ENCODE results near the gene PAK3. TPM values are rescaled to one million over a fixed set of nuclear protein-coding genes. Genes with fewer than 3 reads are reported as not detected.

PAK3 gene
- total RNA-seq, 1 experiment from 2014 or later: 7.5 TPM

DNA sequence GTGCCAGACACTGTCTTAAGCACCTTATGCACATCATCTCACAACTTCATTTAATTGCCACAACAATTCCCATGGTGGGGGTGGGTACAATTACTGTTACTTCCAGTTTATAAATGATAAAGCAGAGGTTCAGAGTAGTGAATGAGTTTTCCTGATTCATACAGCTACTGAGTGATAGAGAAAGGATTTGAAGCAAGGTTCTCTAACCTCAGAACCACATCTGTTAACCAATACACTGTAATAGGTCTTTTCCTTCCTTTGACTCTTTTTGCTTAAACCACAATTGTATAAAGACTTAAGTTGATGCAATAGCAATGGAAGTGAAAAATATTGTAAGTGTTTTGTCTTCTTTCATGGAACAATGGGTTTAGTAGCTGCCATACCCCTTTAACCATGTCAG, 43.5 kb upstream of the PAK3 start:
- Histone ChIP-seq H3K23me2 (ENCODE audit: insufficient read length, low read depth, low read length, poor library complexity, severe bottlenecking) (no peaks in the 10 kb centered on the region), H3K14ac (ENCODE audit: insufficient read depth, low read length) (no peak overlapping the region), H2BK12ac (ENCODE audit: insufficient read length, low read depth, low read length) (no peak overlapping the region), H3K79me2 (ENCODE audit: insufficient read depth, low read length) (no peaks in the 10 kb centered on the region), H3K9ac (ENCODE audit: extremely low read depth, insufficient read length, low read length) (no peak overlapping the region), H4K20me1 (ENCODE audit: control insufficient read depth, insufficient read depth, insufficient read length) (no peaks in the 10 kb centered on the region), H3K79me1 (ENCODE audit: insufficient read depth, low read depth, low read length, poor library complexity, severe bottlenecking) (no peaks in the 10 kb centered on the region), H3K23ac (ENCODE audit: insufficient read length, low read depth, low read length) (no peak overlapping the region), H3K4me1 (ENCODE audit: insufficient read depth, low read length) (no peaks in the 10 kb centered on the region), H3K56ac (ENCODE audit: insufficient read length, low read depth, low read length) (no peak overlapping the region), H4K5ac (ENCODE audit: insufficient read length, low read depth, low read length) (no peak overlapping the region), H3K27me3 (ENCODE audit: insufficient read depth, low read length) (no peaks in the 10 kb centered on the region), H3K9me3 (ENCODE audit: control insufficient read depth, low read depth, low read length) (no peaks in the 10 kb centered on the region), H3K27ac (ENCODE audit: insufficient read length, low read depth, low read length) (no peak overlapping the region), H2BK5ac (ENCODE audit: insufficient read length, low read length) (no peak overlapping the region), H3K4me2 (ENCODE audit: insufficient read depth, insufficient read length, low read length) (no peak overlapping the region), H4K91ac (ENCODE audit: insufficient read length, low read depth, low read length) (no peak overlapping the region), H4K8ac (replicated peaks; ENCODE audit: insufficient read length, low read depth, low read length) (no peak overlapping the region), H3T11ph (ENCODE audit: low read length) (no peak overlapping the region), H2BK15ac (ENCODE audit: low read depth, low read length) (no peak overlapping the region), H3K18ac (ENCODE audit: insufficient read length, low read depth, low read length) (no peak overlapping the region), H3K4ac (ENCODE audit: low read depth, low read length) (no peak overlapping the region), H2AFZ (ENCODE audit: low read length) (no peak overlapping the region), H2BK20ac (ENCODE audit: low read depth, low read length, poor library complexity, severe bottlenecking) (no peak overlapping the region), H2BK120ac (ENCODE audit: low read depth, low read length, poor library complexity, severe bottlenecking) (no peak overlapping the region), H2AK5ac (ENCODE audit: insufficient read length, low read length) (no peak overlapping the region)
- Mint-ChIP-seq H3K36me3 (ENCODE audit: insufficient read depth in 1 of 3, low read depth in 3 of 3) (no peaks in the 10 kb centered on the region), H3K4me1 (no peaks in the 10 kb centered on the region), H3K9me3 (no peaks in the 10 kb centered on the region), H3K27ac (no peak overlapping the region), H3K27me3 (ENCODE audit: low read depth) (no peaks in the 10 kb centered on the region), H3K4me3 (no peak overlapping the region)
- DNase-seq: no peak
- no peak for TF ChIP-seq CTCF (conservative IDR thresholded peaks at IDR 0.05)
